Measurements from ENCODE around the gene FLVCR2.

- TF ChIP-seq EP300 (IDR thresholded peaks at IDR 0.05) = no peak
- TF ChIP-seq CTCF (IDR thresholded peaks at IDR 0.05) = no peak
These were observed 28.6 kb downstream of the FLVCR2 start for GRCh38 chr14:75607044-75607443.
